ENCODE data around the gene SLC25A51.

- no peak for TF ChIP-seq CTCF (IDR thresholded peaks at IDR 0.05)
- no peak for TF ChIP-seq POLR2A (IDR thresholded peaks at IDR 0.05)
Observed at GRCh38 chr9:37880916-37881479, 22.9 kb downstream of the SLC25A51 start.

Data from Peyer's patch (tissue), 4 donors.